Measurements from ENCODE around the gene WFIKKN2. TPM values are rescaled to one million over a fixed set of nuclear protein-coding genes. Genes with fewer than 3 reads are reported as not detected.

WFIKKN2 gene
- total and polyA plus RNA-seq, 2 experiments from 2014 or later = not detected

- TF ChIP-seq ZNF462 (CRISPR knock-in tag; IDR thresholded peaks at IDR 0.05) (no peak), JUNB (IDR thresholded peaks at IDR 0.05; ENCODE audit: unreplicated experiment) (no peak), EZH2phosphoT487 (IDR thresholded peaks at IDR 0.05; ENCODE audit: unreplicated experiment) (no peak), POLR2AphosphoS5 (IDR thresholded peaks at IDR 0.05; ENCODE audit: low read depth) (no peak)
- TF ChIP-seq, protein P1, sequence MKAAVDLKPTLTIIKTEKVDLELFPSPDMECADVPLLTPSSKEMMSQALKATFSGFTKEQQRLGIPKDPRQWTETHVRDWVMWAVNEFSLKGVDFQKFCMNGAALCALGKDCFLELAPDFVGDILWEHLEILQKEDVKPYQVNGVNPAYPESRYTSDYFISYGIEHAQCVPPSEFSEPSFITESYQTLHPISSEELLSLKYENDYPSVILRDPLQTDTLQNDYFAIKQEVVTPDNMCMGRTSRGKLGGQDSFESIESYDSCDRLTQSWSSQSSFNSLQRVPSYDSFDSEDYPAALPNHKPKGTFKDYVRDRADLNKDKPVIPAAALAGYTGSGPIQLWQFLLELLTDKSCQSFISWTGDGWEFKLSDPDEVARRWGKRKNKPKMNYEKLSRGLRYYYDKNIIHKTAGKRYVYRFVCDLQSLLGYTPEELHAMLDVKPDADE (IDR thresholded peaks at IDR 0.05) = no peak
Measured at GRCh38 chr17:50847566-50847965, 12.2 kb downstream of the WFIKKN2 start (continued).

- H3K9me3 Mint-ChIP-seq = no peaks in the 10 kb centered on the region
- no peak overlapping the region for H3K27ac Mint-ChIP-seq
- H3K9me2 ChIP-seq (ENCODE audit: insufficient read depth) = no peaks in the 10 kb centered on the region
- H3K4me3 ChIP-seq = no peak overlapping the region
- no peaks in the 10 kb centered on the region for H3F3A ChIP-seq (replicated peaks; ENCODE audit: low read depth)
- H3K4me1 Mint-ChIP-seq = peaks cover 9% of the 10 kb centered on the region; the same call in 2 of the 3 replicates
- DNase-seq (ENCODE audit: low spot score) (no peak), ATAC-seq (no peak)
- H3K4me3 Mint-ChIP-seq = no peak overlapping the region
- no peak overlapping the region for H2AFZ ChIP-seq
- no peak overlapping the region for H3K27ac ChIP-seq (ENCODE audit: low read depth)
- no peaks in the 10 kb centered on the region for H3K36me3 Mint-ChIP-seq (ENCODE audit: low read depth)
- H3K79me2 ChIP-seq (replicated peaks; ENCODE audit: insufficient read depth) = no peaks in the 10 kb centered on the region
- H4K20me1 ChIP-seq (replicated peaks; ENCODE audit: insufficient read depth) = no peaks in the 10 kb centered on the region
- no peak overlapping the region for H3K4me2 ChIP-seq
- no peaks in the 10 kb centered on the region for H3K27me3 ChIP-seq (ENCODE audit: insufficient read depth)
- H3K4me1 ChIP-seq (ENCODE audit: insufficient read depth) = no peaks in the 10 kb centered on the region
- peaks cover 8% of the 10 kb centered on the region for H3K27me3 Mint-ChIP-seq (ENCODE audit: insufficient read depth, low read depth, poor library complexity)
- H3K36me3 ChIP-seq (ENCODE audit: insufficient read depth) = no peaks in the 10 kb centered on the region
- TF ChIP-seq CTCF (conservative IDR thresholded peaks at IDR 0.05; ENCODE audit: low read depth in 2 of 2) (no peak), ZNF114 (CRISPR knock-in tag; IDR thresholded peaks at IDR 0.05) (no peak), ZNF331 (CRISPR knock-in tag; IDR thresholded peaks at IDR 0.05; ENCODE audit: low read depth) (no peak), EZH2 (IDR thresholded peaks at IDR 0.05; ENCODE audit: low read depth, unreplicated experiment) (no peak), POLR2AphosphoS5 (IDR thresholded peaks at IDR 0.05; ENCODE audit: low read depth) (no peak), CREB1 (CRISPR knock-in tag; IDR thresholded peaks at IDR 0.05; ENCODE audit: low read depth) (no peak), NANOG (IDR thresholded peaks at IDR 0.05; ENCODE audit: borderline replicate concordance) (no peak), EZH2phosphoT487 (IDR thresholded peaks at IDR 0.05; ENCODE audit: unreplicated experiment) (no peak), STAT1 (IDR thresholded peaks at IDR 0.05; ENCODE audit: unreplicated experiment) (no peak), JUNB (IDR thresholded peaks at IDR 0.05; ENCODE audit: unreplicated experiment) (no peak)
- TF ChIP-seq, protein P2, sequence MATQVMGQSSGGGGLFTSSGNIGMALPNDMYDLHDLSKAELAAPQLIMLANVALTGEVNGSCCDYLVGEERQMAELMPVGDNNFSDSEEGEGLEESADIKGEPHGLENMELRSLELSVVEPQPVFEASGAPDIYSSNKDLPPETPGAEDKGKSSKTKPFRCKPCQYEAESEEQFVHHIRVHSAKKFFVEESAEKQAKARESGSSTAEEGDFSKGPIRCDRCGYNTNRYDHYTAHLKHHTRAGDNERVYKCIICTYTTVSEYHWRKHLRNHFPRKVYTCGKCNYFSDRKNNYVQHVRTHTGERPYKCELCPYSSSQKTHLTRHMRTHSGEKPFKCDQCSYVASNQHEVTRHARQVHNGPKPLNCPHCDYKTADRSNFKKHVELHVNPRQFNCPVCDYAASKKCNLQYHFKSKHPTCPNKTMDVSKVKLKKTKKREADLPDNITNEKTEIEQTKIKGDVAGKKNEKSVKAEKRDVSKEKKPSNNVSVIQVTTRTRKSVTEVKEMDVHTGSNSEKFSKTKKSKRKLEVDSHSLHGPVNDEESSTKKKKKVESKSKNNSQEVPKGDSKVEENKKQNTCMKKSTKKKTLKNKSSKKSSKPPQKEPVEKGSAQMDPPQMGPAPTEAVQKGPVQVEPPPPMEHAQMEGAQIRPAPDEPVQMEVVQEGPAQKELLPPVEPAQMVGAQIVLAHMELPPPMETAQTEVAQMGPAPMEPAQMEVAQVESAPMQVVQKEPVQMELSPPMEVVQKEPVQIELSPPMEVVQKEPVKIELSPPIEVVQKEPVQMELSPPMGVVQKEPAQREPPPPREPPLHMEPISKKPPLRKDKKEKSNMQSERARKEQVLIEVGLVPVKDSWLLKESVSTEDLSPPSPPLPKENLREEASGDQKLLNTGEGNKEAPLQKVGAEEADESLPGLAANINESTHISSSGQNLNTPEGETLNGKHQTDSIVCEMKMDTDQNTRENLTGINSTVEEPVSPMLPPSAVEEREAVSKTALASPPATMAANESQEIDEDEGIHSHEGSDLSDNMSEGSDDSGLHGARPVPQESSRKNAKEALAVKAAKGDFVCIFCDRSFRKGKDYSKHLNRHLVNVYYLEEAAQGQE (IDR thresholded peaks at IDR 0.05; ENCODE audit: unreplicated experiment) = no peak
Measured at GRCh38 chr17:50848039-50848438, 12.7 kb downstream of the WFIKKN2 start.

All from GM23338 (cell line).